Right forelimb (tissue), 1 donor: ENCODE measurements around the gene ADAMTS19.
A peak's percentile ranks its signal among the peaks of the same experiment; 100 is the strongest.
"Not testable (repeated sequence)": the region's sequence is repeated elsewhere in the genome, so short reads cannot be mapped to it uniquely, and the experiment has no call there.

ENCODE experiments used
- DNase-seq: peaks from one replicate; pipeline ENCODE4 v3.0.0-alpha.2; 2018

ADAMTS19 gene

GRCh38 chr5:129474544-129474943 is 14.4 kb downstream of the ADAMTS19 start:
- no peak for DNase-seq

GRCh38 chr5:129476751-129477150 is 16.7 kb downstream of the ADAMTS19 start:
- DNase-seq: no peak

- no peak for DNase-seq
Observed at GRCh38 chr5:129477532-129477931, 17.4 kb downstream of the ADAMTS19 start.

- no peak for DNase-seq
Observed at GRCh38 chr5:129481161-129481560, 21.1 kb downstream of the ADAMTS19 start.

- peak; percentile 61 for DNase-seq
Observed at GRCh38 chr5:129496421-129496820, 36.3 kb downstream of the ADAMTS19 start.

DNA sequence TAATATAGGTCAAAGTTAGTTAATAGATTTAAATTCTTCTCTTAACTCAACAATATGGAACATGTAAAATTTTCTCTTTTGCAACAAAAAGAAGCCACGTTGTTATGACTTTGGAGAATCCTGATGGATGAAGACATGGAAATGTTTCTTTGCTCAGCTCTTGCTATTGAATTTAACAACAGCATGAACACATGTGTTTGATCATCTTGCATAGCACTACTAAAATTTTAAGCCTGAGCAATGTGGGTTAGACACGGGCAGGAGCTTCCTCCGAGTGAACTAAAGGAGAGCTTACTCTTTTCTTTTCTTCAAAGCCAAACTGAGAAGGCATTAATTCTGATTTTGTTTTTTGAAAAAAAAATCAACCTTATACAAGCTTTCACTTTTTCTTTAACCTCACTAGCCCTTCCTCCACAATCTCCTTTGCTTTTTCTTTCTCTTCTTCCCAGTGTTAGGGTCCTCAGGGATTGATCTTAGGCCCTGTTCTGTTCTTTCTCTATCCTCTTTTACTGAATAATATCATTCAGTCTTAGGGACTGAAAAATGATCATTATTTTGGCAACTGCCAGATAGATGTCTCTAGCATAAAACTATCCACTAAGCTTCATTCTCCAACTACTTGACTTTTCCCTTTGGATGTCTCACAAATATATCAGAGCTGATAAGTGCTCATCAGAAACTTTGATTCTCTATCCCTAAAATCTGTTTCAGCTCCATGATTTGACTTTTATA is 36.9 kb downstream of the ADAMTS19 start:
- no peak for DNase-seq

GRCh38 chr5:129499208-129499852 is 39.2 kb downstream of the ADAMTS19 start:
- DNase-seq: no peak

GRCh38 chr5:129500101-129500500 is 40.0 kb downstream of the ADAMTS19 start:
- no peak for DNase-seq

DNA sequence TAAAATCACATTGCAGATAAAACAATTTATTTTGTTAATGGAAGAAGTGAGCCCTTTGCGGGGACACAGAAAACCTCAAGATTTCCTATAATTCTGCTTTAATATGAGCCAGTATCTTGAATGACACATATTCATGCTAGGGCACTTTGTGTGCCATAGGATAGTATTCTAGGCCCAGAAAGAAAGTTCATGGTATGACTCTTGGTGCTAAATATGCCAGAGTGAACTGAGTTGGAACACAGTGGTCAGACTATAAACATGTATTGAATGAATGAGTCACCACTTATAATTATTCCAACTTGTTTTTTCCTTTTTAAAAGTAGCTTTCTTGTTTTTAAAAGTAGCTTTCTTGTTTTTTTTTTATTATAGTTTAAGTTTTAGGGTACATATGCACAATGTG is 46.0 kb downstream of the ADAMTS19 start:
- DNase-seq: no peak

- no peak for DNase-seq
Observed at GRCh38 chr5:129506950-129507349, 46.9 kb downstream of the ADAMTS19 start.

GRCh38 chr5:129507527-129507926 is 47.4 kb downstream of the ADAMTS19 start:
- no peak for DNase-seq

GRCh38 chr5:129508606-129509005 is 48.5 kb downstream of the ADAMTS19 start:
- no peak for DNase-seq

GRCh38 chr5:129509363-129509975 is 49.4 kb downstream of the ADAMTS19 start:
- DNase-seq: no peak

GRCh38 chr5:129511291-129511690 is 51.2 kb downstream of the ADAMTS19 start:
- DNase-seq: no peak

- DNase-seq: no peak
Observed at GRCh38 chr5:129541051-129541450, 81.0 kb downstream of the ADAMTS19 start.

DNA sequence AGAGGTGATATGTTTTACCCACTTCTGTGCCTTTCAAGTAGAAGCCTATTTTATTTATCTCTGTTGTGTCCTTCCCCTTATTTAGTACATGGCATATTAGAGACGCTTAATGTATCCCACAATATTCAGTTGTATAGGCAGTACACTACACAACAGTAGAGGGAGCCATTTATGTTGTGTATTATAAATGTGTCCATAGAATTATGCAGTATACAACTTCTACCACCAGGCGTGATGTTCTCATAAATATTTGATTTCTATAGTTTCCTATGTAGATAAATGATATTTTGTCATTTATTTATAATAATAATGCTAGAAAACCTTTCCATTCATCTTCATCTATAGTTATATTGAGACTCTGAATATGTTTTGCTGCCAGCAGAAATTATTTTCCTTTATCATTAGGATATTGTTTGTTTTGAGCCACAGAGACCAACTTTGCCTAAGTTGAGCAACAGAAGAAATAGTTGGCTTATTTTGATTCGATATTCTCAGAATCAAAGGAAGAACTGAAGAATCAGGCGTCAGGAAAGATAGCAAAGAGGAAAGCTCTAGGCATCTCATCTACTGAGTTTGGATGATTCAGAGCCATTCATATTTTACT is 81.7 kb downstream of the ADAMTS19 start:
- DNase-seq: no peak

GRCh38 chr5:129547137-129547536 is 87.0 kb downstream of the ADAMTS19 start:
- DNase-seq: no peak

GRCh38 chr5:129554134-129554904 is 94.2 kb downstream of the ADAMTS19 start:
- no peak for DNase-seq

- no peak for DNase-seq
Observed at GRCh38 chr5:129563585-129563984, 103.5 kb downstream of the ADAMTS19 start.

- no peak for DNase-seq
Observed at GRCh38 chr5:129569295-129569694, 109.2 kb downstream of the ADAMTS19 start.

DNA sequence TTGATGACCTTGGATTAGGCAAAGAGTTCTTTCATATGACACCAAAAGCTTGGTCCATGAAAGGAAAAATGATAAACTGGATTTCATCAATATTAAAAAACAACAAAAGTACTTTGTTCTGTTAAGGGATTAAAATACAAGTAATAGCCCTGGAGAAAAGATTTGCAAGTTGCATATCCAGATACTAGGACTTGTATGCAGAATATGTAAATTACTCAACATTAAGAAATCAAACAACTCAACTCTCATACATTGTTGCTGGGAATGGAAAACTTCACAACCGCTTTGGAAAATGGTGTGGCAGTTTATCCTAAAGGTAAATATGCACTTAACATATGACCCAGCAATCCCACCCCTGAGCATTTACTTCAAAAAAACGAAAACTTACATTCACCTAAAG is 112.0 kb downstream of the ADAMTS19 start:
- no peak for DNase-seq

DNA sequence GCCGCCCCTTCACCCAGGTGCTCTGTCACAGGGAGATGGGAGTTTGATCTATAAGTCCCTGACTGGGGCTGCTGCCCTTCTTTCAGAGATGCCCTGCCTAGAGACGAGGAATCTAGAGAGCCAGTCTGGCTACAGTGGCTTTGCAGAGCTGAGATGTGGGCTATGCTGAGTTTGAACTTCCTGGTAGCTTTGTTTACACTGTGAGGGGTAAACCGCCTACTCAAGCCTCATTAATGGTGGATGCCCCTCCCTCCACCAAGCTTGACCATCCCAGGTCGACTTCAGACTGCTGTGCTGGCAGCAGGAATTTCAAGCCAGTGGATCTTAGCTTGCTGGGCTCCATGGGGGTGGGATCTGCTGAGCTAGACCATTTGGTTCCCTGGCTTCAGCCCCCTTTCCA is 124.4 kb downstream of the ADAMTS19 start:
- not testable (repeated sequence) for DNase-seq
